K562 (cell line): ENCODE data around the gene GPR89A. TPM values are rescaled to one million over a fixed set of nuclear protein-coding genes. Genes with fewer than 3 reads are reported as not detected.

Experiments used
- ATAC-seq: fragments of 200-7000 bp; cut with Tn5 transposase; 3 replicates; pipeline ENCODE4 v1.9.1; 2020; ENCODE audit warnings: moderate library complexity
- BruUV-seq: library from RNA; stranded (reverse); fragments of 400-500 nt; replicated peaks from 2 replicates; lab custom pipeline; 2021; lab: Mats Ljungman, UMichigan
- CTCF ChIA-PET: fragments of 300-600 bp; formaldehyde crosslinking; extraction: SDS; loops from one replicate; lab custom pipeline; 2021; ENCODE audit warnings: low intra/inter-chr PET ratio; lab: Yijun Ruan, JAX
- POLR2A ChIA-PET: fragments of 300-600, 350-650 bp; sonication (Branson Sonifier 250); formaldehyde crosslinking; extraction: SDS; loops from one replicate; lab custom pipeline; 2021; ENCODE audit warnings: antibody characterized with exemption, inconsistent platforms; lab: Yijun Ruan, JAX
- DNase-seq, 4 experiments: peaks; one replicate each; pipeline versions ENCODE4 v3.0.0 to v3.0.0-alpha.2; 2011 to 2018; ENCODE audit warnings: low spot score in 3 of 4, mixed read lengths in 3 of 4; ENCODE audit errors: extremely low read depth in 1 of 4
- FAIRE-seq: peaks from 2 replicates; lab custom pipeline; 2011; peaks lifted over from hg19 to GRCh38; lab: Jason Lieb, UNC
- H2AFZ ChIP-seq: 2 replicates; pipeline ENCODE4 v1.6.0; 2011; ENCODE audit warnings: low read depth, low read length, control low read depth, inconsistent platforms
- H3K27ac ChIP-seq: fragments of 200-600 bp; 3 replicates; pipeline ENCODE4 v1.8.0; 2011; ENCODE audit warnings: low read depth, mild to moderate bottlenecking, control low read depth, inconsistent platforms, low read length, moderate library complexity, mixed read lengths; ENCODE audit errors: extremely low read depth
- H3K27me3 ChIP-seq, 2 experiments: fragments of 300-600 bp in 1 of 2; 2 replicates in 1 of 2; 3 replicates in 1 of 2; pipeline versions ENCODE4 v1.6.0 to v1.8.0; 2011; ENCODE audit warnings: inconsistent platforms in 2 of 2, low read length in 2 of 2, mild to moderate bottlenecking in 1 of 2, mixed read lengths in 1 of 2, moderate library complexity in 1 of 2; ENCODE audit not compliant: control insufficient read depth in 2 of 2, insufficient read depth in 2 of 2
- H3K36me3 ChIP-seq: fragments of 300-600 bp; 3 replicates; pipeline ENCODE4 v1.8.0; 2011; ENCODE audit warnings: mild to moderate bottlenecking, low read length, inconsistent platforms; ENCODE audit not compliant: control insufficient read depth, insufficient read depth
- H3K4me1 ChIP-seq, 2 experiments: fragments of 200-600 bp in 1 of 2; replicated peaks in 1 of 2; 2 replicates in 1 of 2; 3 replicates in 1 of 2; pipeline versions ENCODE4 v1.5.1 to v1.8.0; 2011; ENCODE audit warnings: inconsistent platforms in 2 of 2, low read length in 2 of 2, mild to moderate bottlenecking in 1 of 2, mixed read lengths in 1 of 2, moderate library complexity in 1 of 2; ENCODE audit not compliant: control insufficient read depth in 2 of 2, insufficient read depth in 2 of 2
- H3K4me2 ChIP-seq: 2 replicates; pipeline ENCODE4 v1.6.1; 2011; ENCODE audit warnings: low read length, control low read depth, inconsistent platforms, mixed read lengths; ENCODE audit not compliant: insufficient read depth
- H3K4me3 ChIP-seq: fragments of 200-600 bp; sonication (generic), shearing (Covaris generic); 2 replicates; pipeline ENCODE4 v1.5.1; 2016; ENCODE audit warnings: control low read depth, inconsistent platforms
- H3K79me2 ChIP-seq: fragments of 200-600 bp; 3 replicates; pipeline ENCODE4 v1.8.0; 2011; ENCODE audit warnings: low read length, inconsistent platforms; ENCODE audit not compliant: control insufficient read depth, insufficient read depth
- H3K9ac ChIP-seq, 2 experiments: 2 replicates each; pipeline versions ENCODE4 v1.6.0 to v1.6.1; 2011; ENCODE audit warnings: low read depth in 2 of 2, low read length in 2 of 2, control low read depth in 1 of 2, inconsistent platforms in 1 of 2, mild to moderate bottlenecking in 1 of 2, mixed read lengths in 1 of 2; ENCODE audit not compliant: insufficient read depth in 1 of 2
- H3K9me1 ChIP-seq: one replicate; pipeline ENCODE4 v1.6.0; 2011; ENCODE audit warnings: inconsistent platforms, mild to moderate bottlenecking, low read length, moderate library complexity; ENCODE audit not compliant: control insufficient read depth, insufficient read depth
- H3K9me3 ChIP-seq: replicated peaks from 2 replicates; pipeline ENCODE4 v1.5.1; 2011; ENCODE audit warnings: low read depth, low read length, inconsistent platforms; ENCODE audit not compliant: control insufficient read depth, insufficient read depth
- H4K20me1 ChIP-seq: replicated peaks from 2 replicates; pipeline ENCODE4 v1.6.1; 2011; ENCODE audit warnings: low read length, inconsistent platforms, mixed read lengths; ENCODE audit not compliant: control insufficient read depth, insufficient read depth
- RBM25 ChIP-seq: fragments of 200-400 bp; formaldehyde crosslinking; IDR thresholded peaks from 2 replicates; pipeline ENCODE4 v1.6.1; 2018; ENCODE audit warnings: low read length, low read depth, moderate library complexity; ENCODE audit not compliant: severe bottlenecking
- ZNF146 ChIP-seq: IDR thresholded peaks from one replicate; pipeline ENCODE4 v1.6.1; 2018; ENCODE audit warnings: missing compliant biosample characterization; ENCODE audit not compliant: unreplicated experiment
- WGBS: fragments of 100-300 bp; shearing (Covaris generic); methylation state at CpG from one replicate; pipeline ENCODE4 v1.1.6; 2016; ENCODE audit warnings: low coverage, mixed read lengths; ENCODE audit not compliant: insufficient coverage; ENCODE audit errors: missing lambda C conversion rate; 5-methylcytosine and 5-hydroxymethylcytosine counted together
- in situ Hi-C: fragments of 300-500 bp; cut with MboI; formaldehyde crosslinking; loops from 4 replicates; pipeline ENCODE4 v1.15.0; 2018; ENCODE audit warnings: inconsistent platforms, mixed read lengths
- intact Hi-C: fragments of 100-400 bp; cut with micrococcal nuclease; formaldehyde crosslinking; loops from 2 replicates; pipeline ENCODE4 v1.14.2; 2022
- polyA plus RNA-seq, 8 experiments: library from polyadenylated mRNA; depleted of rRNA in 4 of 8; stranded (reverse) in 5 of 8; unstranded in 3 of 8; fragments of >200 nt; fragmentation: Nextera tagmentation in 2 of 8; fragmentation: Illumina TruSeq in 1 of 8; extraction: Ambion mirVana in 2 of 8; extraction: Trizol in 1 of 8; gene quantifications; 2 replicates each; pipeline versions ENCODE4 v1.2.1 to v1.2.3, GENCODE V29; 2011 to 2014; ENCODE audit warnings: inconsistent platforms in 1 of 8, missing spikeins in 1 of 8
- total RNA-seq, 7 experiments: library from RNA; depleted of rRNA in 6 of 7; stranded (reverse); fragments of >200 nt in 6 of 7; fragmentation: Illumina TruSeq in 2 of 7; extraction: Trizol in 2 of 7; gene quantifications; 2 replicates each; pipeline versions ENCODE4 v1.2.1 to v1.2.3, GENCODE V29; 2011 to 2021; ENCODE audit warnings: low replicate concordance in 1 of 7
- TF ChIP-seq, protein P1 (sequence below): IDR thresholded peaks from 2 replicates; pipeline ENCODE4 v1.6.1; 2011; ENCODE audit not compliant: insufficient read length; ENCODE audit errors: extremely low read depth

Gene GPR89A
- total and polyA plus RNA-seq, 9 of the 15 experiments (the other 6 are each of a cell fraction or from before 2014, with no cell fraction given): 23.0 to 63.4 (median 37.4) TPM

DNA sequence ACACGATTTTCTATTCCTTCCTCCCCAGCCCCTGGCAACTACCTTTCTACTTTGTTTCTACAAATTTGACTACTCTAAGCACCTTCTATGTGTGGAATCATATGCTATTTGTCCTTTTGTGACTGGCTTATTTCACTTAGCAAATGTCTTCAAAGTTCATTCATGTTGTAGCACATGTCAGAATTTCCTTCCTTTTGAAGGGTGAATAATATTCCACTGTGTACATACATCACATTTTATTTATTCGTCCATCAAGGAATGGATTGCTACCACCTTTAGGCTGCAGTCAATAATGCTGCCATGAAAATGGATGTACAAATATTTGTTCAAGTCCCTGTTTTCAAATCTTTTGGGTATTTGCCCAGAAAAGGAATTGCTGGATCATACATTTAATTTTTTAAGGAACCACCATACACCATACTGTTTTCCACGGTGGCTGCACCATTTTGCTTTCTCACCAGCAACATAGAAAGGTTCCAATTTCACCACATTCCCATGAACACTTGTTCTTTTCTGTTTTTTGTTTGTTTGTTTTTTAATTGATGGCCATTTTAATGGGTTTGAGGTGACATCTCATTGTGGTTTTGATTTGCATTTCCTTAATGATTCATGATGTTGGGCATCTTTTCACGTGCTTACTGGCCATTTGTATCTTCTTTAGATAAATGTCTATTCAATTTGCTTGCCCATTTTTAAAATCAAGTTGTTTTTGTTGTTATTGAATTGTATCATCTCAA lies 102.7 kb downstream of the GPR89A start:
- intact Hi-C loops: no loop called here
- no peak for DNase-seq
- Histone ChIP-seq H4K20me1 (0 out of 2 replicates have a peak, but pooled peaks cover 4% of the 10 kb centered on the region), H3K9me3 (no peaks in the 10 kb centered on the region), H3K9ac (no peak overlapping the region), H3K79me2 (no peaks in the 10 kb centered on the region), H3K27ac (no peak overlapping the region), H3K4me1 (0 out of 5 replicates have a peak, but pooled peaks cover 0 to 4% of the 10 kb centered on the region in 2 experiments), H3K27me3 (peaks cover 10 to 27% of the 10 kb centered on the region in 2 experiments; a peak in 4 of 5 replicates), H3K36me3 (no peaks in the 10 kb centered on the region), H3K4me2 (no peak overlapping the region), H3K4me3 (no peak overlapping the region), H2AFZ (no peak overlapping the region), H3K9me1 (no peaks in the 10 kb centered on the region)
- in situ Hi-C loops: no loop called here
- BruUV-seq: no TSS peak
- WGBS: under 1% methylated on average over 4 of the region's 4 CpGs
- ChIA-PET CTCF (interaction anchor here (1.0 kb wide), 1 partner anchor 9 kb away, joined by 4 read pairs; the partner anchor contains the start of gene CD160), POLR2A (no interaction called here)
- no peak for FAIRE-seq
- ATAC-seq: no peak
- TF ChIP-seq RBM25: peak; percentile 45
- TF ChIP-seq, protein P1, sequence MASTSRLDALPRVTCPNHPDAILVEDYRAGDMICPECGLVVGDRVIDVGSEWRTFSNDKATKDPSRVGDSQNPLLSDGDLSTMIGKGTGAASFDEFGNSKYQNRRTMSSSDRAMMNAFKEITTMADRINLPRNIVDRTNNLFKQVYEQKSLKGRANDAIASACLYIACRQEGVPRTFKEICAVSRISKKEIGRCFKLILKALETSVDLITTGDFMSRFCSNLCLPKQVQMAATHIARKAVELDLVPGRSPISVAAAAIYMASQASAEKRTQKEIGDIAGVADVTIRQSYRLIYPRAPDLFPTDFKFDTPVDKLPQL: no peak
- TF ChIP-seq ZNF146 (CRISPR knock-in tag): peak; percentile 51
